ENCODE measurements around the gene GULP1.
"Not testable (repeated sequence)": the region's sequence is repeated elsewhere in the genome, so short reads cannot be mapped to it uniquely, and the experiment has no call there.

The GULP1 gene

DNA sequence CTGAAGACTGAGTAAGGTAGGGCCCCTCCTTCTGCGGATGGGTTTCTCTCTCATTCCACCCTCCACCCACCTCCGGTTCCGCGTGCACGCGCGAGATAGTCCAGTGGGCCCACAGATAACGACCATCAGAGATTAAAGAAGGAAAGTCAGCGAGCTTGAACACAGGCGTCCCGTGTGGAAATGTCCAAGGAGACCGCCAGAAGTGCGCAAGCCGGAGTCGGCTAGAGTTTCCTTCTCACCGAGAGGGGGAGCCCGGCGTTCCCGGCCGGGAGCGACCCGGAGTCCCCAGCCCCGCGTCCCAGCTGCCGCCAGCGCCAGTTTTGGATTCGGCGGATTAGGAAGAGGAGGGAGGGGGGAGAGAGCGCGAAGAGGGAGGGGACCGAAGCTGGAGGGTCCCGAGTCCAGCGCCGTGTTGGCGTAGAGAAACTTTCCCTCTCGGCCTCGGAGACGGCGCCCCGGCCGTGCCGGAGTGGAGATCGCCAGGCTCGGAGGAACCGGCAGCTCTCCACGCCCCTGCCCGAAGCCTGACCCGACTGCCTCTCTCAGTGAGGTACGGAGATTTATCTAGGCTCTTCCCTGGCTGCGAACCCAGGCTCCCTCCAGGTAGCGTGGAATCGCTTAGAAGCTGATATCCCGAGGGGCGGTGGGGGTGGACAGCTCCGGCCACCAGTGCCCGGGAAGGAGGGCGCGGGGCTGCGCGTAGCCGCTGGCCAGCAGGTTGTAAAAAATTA is at the start of gene GULP1:
TSS of gene GULP1 (plus strand) at position 258 of the 731 bp plus-strand sequence. CDS start 185,829 bp downstream, outside the sequence.
- DNase-seq, result peak; percentile 28

GRCh38 chr2:188243381-188243780 is 48.3 kb upstream of the GULP1 start:
- no peak for DNase-seq

DNA sequence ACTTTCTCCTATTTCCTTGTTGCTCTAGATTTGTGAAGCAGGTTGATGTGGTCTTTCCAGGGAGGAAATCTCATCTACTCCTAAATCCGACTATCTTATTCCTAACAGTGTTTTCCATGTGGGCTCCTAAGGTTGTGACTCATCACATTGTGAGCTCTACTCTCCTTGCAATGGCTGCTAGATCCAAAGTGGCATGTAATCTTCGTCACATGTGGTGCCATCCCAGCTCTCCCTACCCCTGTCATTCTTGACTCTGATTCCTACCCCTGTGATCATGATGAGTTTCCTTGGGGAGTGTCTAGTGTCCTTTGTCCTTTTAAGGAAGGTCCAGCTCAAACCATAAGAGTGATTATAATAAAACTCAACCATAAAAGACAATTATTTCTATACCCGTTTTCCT is 47.3 kb upstream of the GULP1 start:
- no peak for DNase-seq

DNA sequence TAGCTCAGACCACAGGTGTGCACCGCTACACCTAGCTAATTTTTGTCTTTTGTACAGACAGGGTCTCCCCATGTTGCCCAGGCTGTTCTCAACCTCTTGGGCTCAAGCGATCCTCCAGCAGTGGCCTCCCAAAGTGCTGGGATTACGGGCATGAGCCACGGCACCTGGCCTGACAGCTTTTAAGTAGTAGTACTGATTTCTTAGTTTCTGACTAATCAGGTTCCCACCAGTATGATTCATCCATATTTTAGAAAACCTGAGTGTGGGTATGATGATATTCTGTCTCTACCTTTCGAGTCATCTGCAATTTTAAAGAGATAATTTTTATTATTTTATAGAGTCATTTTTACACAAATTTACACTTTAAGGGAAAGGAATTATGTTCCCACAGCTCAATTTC is 46.4 kb upstream of the GULP1 start:
- DNase-seq, result no peak

- no peak for DNase-seq
Measured at GRCh38 chr2:188248513-188248912, 43.2 kb upstream of the GULP1 start.

DNA sequence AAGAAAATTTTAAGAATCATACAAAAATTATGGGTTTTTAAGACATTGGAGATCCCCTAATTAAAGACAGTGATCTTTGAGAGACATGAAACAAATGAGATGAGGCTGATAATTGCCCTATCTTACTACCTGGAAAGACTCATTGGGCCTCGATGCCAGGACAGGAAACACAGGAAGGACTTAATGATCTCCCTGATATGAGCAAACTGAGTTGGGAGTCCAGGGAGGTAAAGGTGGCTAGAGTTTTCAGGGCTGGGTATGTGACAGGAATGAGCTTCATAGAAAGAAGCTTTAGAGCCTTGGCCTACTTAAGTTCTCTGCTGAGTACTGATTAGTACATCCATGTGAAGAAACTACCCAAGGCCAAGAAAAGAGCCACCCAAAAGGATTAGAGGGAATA is 40.6 kb upstream of the GULP1 start:
- no peak for DNase-seq

- no peak for DNase-seq
Measured at GRCh38 chr2:188256420-188256819, 35.3 kb upstream of the GULP1 start.

- DNase-seq, result no peak
Measured at GRCh38 chr2:188265315-188265714, 26.4 kb upstream of the GULP1 start.

DNA sequence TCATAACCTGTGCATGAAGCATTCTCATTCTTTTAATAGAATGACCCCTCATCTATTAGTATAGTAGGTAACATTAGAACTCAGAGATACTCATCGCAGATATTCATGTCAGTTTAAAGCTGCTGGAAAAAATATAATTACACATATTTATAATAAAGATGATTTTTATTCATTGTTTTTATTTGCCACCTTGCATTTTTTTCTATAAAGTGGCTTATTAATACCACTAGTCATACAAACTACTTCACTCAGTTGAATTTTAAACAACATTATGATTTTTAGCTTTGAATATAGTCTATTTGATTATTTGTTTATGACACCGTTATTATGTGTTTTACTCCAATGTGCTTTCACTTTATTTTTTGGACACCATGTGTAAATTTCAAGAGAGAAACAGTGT is 23.9 kb upstream of the GULP1 start:
- DNase-seq, result no peak

GRCh38 chr2:188269004-188269403 is 22.7 kb upstream of the GULP1 start:
- DNase-seq, result no peak

DNA sequence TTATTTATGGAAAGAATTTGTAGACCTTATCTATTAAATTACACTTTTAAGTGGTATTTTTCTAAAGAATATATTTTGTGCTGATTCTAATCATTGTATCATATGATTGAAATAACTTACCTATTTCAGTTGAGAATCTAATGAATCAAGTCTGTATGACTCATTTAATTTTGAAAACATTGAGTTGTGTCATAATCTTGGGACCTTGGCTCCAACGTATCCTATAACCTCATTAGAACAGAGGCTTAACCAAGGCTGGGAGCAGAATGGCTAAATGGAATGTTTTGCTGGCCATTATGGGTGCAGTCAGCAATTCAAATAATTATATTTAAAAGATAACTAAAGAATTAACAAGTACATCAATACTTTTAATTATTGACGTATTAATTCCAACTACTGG is 19.6 kb upstream of the GULP1 start:
- no peak for DNase-seq

DNA sequence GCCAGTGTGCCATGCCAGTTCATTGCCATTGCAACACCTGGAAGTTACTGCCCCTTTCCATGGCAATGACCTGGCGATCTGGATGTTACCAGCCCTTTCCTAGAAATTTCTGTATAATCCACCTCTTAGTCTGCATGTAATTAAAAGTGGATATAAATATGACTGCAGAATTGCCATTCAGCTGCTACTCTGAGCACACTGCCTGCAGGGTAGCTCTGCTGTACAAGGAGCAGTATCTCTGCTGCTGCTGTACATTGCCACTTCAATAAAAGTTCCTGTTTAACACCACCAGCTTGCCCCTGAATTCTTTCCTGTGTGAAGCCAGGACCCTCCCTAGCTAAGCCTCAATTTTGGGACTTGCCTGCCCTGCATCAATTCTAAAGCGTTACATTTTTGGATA is 17.4 kb upstream of the GULP1 start:
- DNase-seq, result no peak

DNA sequence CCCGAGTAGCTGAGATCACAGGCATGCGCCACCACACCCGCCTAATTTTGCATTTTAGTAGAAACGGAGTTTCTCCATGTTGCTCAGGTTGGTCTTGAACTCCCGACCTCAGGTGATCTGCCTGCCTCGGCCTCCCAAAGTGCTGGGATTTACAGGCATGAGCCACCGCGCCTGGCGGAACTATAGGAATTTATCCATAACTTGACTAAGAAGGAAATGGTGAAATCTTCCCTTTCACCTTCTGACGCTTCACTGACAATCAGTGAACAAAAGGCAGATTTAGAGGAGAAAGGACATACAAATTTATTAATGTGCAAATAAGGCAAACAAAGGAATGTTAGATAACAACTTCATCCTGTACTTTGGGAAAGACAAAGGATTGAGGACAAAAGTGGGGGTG is 15.4 kb upstream of the GULP1 start:
- DNase-seq, result no peak

- DNase-seq, result no peak
Measured at GRCh38 chr2:188277786-188278185, 13.9 kb upstream of the GULP1 start.

GRCh38 chr2:188278388-188279092 is 13.1 kb upstream of the GULP1 start:
- no peak for DNase-seq

DNA sequence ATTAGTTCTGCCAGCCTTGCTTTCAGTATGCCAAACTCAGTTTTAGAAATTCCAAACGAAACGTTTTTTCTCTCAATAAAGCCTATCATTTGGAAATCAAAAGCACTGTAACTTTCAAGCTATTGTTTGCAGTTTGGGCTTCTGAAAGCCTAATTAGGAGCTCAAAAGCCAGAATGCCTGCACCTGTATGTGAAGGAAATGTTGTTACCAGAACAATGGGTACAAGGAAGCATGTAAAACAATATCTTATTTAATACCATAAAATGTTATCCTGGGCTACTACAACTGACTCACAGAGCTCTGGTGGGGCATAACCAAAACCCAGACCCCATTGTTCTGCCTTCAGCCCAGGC is 12.6 kb upstream of the GULP1 start:
- DNase-seq, result no peak

DNA sequence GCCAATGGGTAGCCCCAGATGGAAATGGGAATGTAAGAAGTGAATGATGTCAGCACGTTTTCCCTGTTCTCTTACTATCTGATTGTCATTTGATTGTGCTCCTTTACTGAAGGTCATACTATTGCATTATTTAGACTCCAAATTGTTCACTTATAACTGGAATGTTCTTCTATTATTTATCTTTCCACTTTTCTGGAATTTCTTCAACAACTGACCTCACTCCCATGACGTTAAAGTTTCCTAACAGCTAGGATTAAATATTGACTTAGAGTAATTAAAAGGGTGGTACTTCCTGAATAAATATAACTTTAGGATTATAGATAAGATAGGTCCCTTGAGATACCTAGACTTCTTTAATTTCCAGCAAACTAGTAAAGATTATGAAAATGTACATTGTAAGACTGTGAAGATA is 10.9 kb upstream of the GULP1 start:
- DNase-seq, result no peak

DNA sequence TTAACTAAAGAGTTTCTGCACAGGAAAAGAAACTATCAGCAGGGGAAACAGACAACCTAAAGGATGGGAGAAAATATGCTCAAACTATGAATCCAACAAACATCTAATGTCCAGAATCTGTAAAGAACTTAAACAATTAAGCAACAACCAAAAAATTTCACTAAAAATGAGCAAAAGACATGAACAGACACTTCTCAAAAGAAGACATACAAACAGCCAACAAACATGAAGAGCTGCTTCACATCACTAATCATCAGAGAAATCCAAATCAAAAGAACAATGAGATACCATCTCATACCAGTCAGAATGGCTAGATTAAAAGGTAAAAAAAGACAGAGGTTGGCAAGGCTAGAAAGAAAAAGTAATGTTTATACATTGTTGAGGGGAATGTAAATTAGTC is 8.8 kb upstream of the GULP1 start:
- no peak for DNase-seq

GRCh38 chr2:188284251-188284650 is 7.4 kb upstream of the GULP1 start:
- DNase-seq, result not testable (repeated sequence)

GRCh38 chr2:188285049-188285448 is 6.6 kb upstream of the GULP1 start:
- DNase-seq, result no peak

- DNase-seq, result no peak
Measured at GRCh38 chr2:188285774-188286173, 5.9 kb upstream of the GULP1 start.

DNA sequence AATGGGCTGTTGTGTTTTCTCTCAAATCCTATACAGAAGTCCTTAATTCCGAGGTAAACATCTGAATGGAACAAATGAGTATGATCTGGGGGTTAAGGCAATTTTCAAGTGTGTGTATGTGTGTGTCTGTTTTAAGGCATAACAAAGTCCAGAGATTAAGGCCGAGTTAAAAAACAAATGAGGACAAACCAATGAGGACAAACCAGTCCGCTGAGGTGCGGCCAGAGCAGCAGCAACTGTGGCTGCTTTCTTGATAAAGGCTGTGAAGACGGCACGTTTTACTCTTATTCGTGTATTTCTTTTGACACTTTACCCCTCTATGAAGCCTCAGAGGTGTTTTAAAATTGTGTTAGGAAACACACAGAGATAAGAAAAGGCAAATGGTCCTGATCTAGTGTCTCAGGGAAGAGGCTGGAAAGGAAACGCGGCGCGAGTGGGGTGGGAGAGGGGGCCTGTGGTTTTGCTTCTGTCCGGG is 495 bp upstream of the GULP1 start:
- no peak for DNase-seq

GRCh38 chr2:188292348-188293239 is 920 bp downstream of the GULP1 start:
- DNase-seq, result peak; percentile 45

All from NCI-H510A (cell line).